ENCODE measurements around the gene PLD3.
"Not testable (repeated sequence)": the region's sequence is repeated elsewhere in the genome, so short reads cannot be mapped to it uniquely, and the experiment has no call there.

PLD3 gene

DNA sequence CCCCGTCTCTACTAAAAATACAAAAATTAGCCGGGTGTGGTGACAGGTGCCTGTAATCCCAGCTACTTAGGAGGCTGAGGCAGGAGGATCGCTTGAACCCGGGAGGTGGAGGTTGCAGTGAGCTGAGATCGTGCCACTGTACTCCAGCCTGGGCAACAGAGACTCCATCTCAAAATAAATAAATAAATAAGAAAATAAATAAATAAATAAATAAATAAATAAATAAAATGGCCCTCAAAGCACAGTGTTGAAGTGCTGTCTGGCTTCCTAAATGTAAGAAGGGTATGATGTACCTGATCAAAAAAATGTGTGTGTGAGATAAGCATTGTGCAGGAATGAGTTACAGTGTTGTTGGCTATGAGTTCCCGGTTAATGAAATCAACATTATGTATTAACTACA lies 15.4 kb upstream of the PLD3 start:
- not testable (repeated sequence) for DNase-seq

DNA sequence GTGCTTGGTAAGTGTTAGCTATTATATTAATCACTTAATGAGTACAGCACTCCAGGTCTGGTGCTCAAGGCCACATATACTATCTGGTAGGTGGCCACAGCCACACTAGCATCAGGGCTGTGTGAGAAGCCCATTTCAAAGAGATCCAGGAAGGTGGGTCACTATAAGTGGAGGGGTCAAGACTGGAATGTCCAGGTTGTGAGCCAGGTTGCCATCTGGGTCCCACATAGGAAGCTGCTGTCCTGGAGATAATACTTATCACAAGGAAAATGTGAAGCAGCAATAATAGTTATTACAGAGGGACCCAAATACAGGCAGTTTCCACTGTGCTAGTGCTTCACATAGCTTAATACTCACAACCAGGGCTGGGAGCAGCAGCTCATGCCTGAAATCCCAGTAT lies 13.4 kb upstream of the PLD3 start:
- no peak for DNase-seq

DNA sequence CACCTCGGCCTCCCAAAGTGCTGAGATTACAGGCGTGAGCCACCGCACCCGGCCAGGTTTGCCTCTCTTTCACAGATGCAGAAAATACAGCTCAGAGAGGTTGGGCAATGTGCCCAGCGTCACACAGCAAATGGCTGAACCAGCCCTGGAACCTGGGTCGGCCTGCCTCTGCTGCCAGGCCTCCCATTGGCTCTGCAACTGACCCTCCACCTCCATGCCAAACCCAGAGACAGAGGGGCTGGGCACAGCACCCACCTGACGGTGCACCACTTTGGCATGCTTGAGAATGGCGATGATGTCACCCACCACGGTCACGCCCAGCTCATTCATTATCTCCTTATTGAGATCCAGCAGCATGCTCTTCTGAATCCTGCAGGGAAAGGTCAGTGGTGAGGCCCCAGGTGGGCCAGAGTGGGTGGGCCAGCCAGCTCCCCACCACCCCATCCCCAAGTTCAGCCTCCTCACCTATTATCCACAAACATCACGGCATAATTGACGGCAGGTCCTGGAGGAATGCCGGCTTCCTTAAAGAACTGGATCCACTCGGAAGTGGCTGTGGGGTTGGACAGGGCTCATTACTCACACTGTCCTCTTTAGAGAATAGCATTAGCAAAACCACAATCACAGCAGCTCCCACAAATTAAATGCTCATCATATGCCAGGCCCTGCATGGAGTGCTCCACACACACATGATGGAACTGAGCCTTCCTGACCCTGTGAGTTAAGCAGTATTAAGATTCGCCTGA lies 12.5 kb upstream of the PLD3 start:
- DNase-seq, result no peak

DNA sequence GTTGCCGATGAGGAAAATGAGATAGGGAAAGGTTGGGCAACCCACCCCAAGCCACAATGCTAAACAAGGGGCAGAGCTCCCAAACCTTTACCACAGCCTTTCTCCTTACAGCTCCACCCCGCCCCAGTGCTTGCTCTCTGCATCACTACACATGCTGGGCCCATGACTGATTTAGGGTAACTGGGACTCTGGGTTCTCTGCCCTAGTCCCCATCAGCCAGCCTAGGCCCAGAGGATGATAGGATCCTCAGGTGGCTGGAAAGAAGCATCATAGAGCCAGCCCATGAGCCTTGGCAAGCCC lies 11.9 kb upstream of the PLD3 start:
- DNase-seq, result no peak

DNA sequence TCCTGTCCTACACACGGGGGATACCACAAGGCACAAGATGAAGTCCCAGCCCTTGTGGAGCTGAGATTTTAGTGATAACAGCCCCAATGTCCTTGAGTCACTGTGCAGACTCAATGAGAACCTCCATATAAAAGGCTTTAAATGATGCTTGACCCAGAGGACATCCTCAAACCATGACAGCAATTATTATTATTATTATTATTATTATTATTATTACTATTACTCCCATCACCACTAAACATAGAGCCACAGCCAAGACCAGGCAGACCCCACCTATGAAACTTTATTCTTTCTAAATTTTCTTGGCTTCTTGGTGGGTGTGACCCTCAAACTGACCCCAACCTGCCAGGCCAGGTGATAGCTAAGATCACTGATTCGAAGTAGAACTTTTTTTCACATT lies 11.4 kb upstream of the PLD3 start:
- no peak for DNase-seq

DNA sequence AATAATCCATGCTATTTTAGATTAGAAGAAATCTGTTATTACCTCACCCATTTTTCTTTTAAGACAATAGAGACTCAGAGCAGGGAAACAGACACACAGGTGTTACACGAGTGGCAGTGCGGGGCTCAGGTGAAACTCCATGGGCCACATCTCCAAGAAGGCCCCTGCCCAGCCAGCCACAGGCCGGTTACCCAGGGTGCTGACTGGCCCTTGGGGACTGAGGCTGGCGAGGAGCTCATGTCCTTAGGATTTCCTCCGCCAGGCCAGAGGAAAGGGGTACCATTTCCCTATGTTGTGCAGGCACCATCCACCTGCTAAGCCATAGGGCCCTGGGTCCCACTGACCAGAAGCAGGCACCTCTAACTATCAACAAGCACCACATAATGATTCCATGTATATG lies 10.9 kb upstream of the PLD3 start:
- no peak for DNase-seq

DNA sequence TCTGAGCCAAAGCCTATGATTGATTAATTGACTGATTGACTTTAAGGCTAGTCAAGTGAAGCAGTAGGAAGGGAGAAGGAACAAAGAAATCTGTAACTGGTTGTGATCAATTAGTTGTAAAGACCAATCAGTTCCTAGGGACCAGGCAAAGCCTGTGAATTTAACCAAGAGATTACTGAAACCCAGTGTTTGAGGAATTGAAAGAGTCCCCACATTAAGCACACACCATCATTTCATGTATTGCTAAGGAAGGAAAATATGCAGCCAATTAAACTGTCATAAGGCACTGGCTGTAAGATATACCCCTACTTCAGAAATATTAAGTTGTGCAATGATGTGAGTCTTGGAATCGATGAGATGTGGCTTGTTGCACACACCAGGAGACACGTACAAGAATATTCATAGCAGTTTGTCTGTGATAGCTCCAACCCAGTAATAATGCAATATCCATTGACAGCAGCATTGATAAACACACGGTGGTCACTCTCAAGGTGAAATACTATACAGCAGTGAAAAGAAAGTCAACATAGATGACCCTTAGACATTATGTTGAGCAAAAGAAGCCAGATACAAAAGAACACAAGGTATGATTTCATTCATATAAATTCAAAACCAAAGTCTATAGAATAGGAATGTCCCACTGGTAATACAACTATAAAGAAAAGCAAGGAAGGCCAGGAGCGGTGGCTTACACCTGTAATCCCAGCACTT lies 9.3 kb upstream of the PLD3 start:
- no peak for DNase-seq

DNA sequence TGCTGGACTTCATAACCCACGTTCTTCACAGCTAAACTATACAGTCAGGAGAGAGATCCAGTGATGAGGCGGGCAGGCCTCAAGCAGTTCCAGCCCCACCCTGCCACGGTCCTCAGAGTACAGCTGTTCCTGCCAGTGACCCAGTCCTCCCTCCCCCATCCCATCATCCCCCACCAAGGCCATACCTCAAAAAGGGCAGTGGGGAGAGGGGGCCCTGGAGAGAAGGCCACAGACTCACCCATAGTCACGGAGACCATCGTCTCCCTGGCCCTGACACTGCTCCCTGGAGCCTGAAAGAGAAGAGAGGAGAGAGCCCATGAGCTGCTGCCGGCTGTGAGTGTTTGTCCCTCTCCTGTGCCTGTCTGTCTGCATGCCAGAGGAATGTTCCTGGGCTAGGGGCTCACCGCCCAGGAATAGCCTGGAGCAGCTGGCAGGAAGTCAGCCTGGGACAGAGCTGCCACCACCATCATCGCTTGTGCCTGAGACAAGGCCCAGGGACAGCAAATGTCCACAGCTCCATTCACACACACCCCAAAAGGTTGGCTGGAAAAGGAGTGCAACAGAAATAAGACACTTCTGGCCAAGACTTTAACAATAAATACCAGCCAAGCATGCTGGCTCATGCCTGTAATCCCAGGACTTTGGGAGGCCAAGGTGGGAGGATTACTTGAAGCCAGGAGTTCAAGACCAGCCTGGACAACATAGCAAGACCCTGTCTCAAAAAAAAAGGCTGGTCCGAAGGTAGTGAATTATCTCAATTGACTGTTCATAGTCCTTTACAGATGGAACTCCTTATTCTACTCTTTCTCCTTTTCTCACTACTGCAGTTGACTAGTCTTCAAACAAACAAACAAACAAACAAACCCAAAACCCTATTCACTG lies 6.7 kb upstream of the PLD3 start:
- DNase-seq, result no peak

DNA sequence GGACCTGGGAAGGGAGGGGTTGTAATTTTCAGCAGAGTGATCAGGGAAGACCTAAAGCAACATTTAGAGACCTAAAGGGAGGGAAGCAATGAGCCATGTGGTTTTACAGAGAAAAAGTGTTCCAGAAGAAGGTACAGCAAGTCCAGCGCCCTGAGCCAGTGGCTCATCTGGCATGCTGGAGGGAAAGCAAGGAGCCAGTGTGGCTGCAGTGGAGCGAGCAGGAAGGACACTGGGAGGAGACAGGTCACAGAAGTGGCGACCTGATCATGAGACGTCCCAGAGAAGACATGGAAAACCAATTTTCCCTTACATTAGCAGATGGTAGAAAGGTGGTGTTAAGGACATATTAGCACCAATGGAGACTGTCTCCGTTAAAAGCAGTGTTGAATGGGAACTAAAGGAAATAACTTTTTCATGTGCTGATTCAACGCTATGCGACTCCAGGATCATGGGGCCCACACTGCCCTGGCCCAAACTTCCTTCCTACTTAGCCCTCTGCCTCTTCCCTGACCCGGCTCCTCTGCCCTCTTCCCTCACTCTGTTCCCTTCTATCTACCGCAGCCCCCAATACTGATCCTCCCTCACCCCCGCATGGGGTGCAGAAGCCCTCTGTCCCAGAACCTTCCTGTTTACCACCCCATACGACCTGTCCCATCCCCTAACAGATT lies 5.7 kb upstream of the PLD3 start:
- DNase-seq, result no peak

DNA sequence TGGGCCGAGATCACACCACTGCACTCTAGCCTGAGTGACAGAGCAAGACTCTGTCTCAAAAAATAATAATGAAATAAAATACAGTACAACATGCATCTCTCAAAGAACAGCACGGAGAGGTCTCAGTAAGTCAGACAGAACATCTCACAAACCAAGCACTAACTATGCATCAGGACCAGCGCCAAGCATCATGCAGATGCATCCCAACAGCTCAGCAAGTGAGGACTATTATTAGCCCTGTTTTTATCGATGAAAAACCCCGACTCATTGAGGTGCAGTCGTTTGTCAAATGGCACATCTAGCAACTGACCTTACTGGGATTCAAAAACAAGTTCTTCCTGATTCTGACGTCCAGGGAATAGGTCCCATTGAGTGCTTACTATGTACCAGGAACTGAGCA lies 4.1 kb upstream of the PLD3 start:
- DNase-seq, result no peak

DNA sequence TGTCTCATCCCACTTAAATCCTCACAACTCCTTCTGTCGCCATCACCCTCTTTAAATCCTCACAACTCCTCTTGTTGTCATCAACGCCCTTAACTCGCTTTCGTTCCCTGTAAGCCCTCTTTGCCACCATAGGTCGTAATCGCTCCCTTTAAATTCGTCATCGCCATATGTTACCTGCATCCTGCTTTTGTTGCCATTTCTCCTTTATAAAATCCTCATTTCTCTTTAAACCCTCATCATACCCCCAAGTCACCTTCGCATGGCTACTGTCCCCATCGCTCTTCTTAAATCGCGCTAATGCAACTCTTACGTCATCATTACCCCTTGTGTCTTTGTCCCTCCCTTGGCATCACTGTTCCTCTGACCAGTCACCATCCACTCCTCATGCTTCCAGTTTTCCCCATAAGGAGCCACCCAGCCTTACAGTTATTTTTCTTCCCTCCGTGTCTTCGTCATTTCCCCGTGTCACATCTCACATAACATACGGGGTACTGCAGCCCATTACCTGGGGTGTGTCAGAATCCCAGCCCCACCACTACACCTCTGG lies 539 bp downstream of the PLD3 start:
- DNase-seq, result peak; percentile 45

DNA sequence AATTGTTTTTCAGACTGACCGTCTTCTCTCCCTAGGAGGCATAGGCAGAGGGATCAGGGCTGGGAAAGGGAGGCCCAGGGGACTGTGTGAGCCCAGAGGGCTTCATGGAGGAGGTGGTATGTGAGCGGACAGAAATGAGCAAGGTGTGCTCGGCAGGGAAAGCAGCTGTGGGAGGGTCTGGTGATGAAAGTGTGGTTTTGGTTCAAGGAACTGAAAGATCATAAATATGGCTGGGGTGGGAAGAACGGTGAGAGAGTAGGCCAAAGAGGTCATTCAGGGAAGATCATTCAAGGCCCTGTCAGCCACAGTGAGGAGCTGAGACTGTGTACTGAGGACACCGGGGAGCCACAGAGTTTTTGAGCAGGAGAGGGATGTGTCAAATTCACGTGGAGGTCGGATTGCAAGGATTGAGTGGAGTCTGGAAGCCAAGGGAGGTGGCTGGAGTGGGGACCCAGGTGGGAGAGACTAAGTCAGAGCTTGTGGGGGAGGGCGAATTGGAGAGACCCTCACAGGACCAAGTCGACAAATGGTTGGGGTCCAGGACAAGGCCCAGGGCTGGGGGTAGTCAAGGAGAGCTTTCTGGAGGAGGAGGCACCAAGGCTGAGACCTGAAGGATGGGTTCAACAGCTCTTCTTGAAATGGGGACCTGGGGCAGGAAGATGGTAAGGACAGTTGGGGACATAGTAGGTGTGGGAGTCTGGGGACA lies 7.6 kb downstream of the PLD3 start:
- no peak for DNase-seq

DNA sequence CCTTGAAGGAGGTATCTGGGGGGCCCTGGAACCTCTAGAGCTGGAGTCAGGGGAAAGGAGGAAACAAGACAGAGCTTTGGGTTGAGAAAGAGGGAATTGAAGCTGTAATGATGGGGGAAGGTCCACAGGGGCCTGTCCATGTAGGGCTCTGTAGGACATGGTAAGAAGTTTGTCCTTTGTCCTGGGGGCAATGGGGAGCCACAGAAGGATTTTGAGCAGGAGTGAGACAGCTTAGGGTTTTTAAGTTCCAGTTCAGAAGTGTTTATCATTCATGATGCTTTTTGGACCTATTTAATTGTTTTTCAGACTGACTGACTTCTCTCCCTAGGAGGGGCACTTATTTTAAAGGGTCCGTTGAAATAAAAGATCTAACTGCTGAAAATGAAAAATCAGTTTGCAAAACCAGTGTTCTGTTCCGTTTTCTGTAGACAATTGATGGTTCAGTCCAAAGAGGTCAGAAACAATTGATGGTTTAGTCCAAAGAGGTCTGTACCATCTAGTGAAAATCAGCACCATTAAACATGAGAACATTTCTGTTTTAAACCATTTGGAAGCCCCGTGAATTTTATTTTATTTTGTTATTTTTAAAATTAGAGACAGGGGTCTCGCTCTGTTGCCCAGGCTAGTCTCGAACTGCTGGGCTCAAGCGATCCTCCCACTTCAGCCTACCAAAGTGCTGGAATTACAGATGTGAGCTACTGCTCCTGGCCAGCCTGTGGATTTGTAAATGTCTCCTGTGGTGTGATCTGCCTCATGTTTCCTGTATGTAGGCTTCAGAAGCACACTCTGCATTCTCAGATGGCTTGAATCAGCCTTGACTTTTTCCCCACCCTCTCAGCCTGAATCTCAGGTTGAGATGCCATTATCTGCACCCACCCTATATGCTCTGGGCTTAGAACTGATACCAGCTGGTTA lies 8.4 kb downstream of the PLD3 start:
- DNase-seq, result no peak

DNA sequence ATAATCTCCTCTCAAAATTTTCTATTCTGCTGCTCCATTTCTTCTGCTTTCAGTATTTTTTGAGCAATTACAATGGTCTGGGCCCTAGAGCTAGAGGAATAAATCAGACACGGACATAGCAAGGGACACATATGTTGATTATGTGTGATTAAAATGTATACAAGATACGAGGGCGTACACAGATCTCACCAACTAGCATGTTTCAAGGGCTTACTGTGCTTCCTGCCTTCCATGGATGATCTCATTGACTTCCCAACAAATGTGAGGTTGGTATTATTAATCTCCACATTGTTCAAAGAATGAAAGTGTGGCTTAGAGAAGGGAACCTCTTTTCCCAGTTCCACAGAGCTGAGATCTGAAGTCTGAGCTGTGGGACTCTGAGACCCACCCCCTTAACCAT lies 9.1 kb downstream of the PLD3 start:
- no peak for DNase-seq

DNA sequence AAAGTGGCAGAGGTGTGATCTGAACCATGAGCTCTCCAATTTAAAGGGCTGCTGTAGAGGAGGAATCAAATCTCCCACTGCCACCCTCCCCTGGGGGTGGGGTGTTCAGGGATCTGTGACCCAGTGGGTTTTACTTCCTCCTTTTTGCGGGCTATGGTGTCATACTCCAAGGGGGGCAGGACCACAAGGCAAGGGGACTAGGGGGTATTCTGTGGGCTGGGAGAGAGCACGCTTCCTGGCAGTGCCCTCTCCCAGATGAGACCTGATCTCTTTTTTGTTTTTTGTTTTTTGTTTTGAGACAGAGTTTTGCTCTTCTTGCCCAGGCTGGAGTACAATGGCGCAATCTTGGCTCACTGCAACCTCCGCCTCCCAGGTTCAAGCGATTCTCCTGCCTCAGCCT lies 10.3 kb downstream of the PLD3 start:
- DNase-seq, result no peak

DNA sequence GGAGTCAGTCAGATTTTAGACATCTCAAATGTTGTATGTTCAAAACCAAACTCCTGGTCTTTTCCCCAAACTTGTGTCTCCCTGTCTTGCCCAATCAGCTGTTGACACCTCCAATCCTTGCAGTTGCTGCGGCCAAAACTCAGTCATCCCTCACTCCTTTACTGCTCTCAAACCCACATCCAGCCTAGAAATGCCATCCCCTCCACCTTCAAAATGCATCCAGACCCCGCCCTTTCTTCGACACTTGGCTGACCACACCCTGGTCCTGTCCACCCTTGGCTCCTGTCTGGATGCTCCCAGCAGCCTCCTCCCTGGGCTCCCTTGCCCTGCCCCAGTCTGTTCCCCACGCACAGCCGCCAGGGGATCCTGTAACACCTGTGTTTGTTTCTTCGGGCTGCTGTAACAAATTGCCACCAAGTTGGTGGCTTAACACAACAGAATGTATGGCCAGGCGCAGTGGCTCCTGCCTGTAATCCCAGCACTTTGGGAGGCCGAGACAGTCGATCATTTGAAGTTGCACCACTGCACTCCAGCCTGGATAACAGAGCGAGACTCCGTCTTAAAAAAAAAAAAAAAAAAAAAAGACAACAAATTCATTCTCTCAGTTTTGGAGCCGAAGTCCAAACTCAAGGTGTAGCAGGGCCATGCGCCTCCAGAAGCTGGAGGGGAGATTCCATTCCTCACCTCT lies 11.7 kb downstream of the PLD3 start:
- no peak for DNase-seq

DNA sequence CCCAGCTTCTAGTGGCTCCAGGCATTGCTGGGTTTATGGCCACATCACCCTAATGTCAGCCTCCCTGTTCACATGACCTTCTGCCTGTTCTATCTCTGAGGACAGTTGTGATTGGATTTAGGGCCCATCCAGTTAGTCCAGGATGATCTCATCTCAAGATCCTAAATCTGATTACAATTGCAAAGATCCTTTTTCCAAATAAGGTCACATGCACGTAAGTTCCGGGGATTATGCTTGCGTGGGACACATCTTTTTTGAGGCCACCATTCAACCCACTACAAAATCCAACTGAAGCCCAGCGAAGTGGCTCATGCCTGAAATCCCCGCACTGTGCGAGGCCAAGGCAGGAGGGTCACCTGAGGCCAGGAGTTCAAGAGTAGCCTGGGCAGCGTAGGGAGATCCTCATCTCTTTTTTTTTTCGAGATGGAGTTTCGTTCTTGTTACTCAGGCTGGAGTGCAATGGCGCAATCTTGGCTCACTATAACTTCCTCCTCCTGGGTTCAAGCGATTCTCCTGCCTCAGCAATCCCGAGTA lies 12.3 kb downstream of the PLD3 start:
- DNase-seq, result no peak

DNA sequence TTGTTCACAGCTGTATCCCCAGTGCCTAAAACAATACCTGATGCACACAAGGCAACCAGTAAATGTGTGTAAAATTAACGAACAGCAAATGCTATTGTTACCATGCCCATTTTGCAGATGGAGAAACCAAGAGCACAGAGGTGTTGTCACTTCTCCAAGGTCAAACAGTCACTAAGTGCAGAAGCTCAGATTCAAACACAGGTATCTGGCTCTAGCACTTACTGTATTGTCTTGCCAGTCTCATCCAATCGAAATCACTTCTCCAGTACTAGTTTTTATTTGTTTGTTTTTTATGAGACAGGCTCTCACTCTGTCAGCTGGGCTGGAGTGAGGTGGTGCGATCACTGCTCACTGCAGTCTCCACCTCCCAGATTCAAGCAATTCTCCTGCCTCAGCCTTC lies 13.7 kb downstream of the PLD3 start:
- DNase-seq, result no peak

DNA sequence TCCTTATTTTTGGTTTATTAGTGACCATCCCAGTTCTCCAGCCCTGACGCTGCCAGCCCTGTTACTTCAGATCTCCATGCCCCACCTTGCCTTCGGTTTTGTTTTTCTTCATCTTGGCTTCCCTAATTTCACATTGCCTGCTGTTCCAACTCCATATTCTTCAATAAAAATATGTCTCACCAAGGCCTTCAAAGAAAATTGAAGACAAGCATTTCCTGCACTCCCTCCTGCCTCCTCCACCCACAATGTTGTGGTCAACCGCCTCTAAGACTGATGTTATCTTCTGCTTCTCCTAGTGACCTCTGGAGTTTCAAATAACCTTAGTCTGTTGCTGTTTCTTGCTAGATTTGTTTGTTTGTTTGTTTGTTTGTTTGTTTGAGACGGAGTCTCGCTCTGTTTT lies 14.6 kb downstream of the PLD3 start:
- DNase-seq, result no peak

DNA sequence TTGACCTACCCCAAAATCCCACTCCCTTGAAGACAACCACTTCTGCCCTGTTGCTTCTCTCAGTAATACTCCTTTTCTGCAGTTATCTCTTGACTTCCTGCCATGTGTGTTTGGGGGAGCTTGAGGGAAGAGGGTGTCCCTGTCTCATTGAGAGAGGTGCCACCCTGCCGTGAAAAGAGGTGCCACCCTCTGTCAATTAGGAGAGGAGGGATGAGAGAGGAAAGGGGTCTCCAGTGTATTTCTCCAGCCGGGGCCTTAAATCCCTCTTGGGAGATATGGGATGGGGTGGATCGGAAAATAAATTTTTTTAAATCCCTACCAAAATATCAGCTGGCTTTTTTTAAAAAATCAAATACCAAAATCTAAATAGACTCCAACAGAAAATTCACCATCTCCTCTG lies 16.5 kb downstream of the PLD3 start:
- DNase-seq, result no peak

Data from retina (tissue), 1 donor.